ENCODE data around the gene TMIE. TPM values are rescaled to one million over a fixed set of nuclear protein-coding genes. Genes with fewer than 3 reads are reported as not detected.

Gene TMIE
- total RNA-seq, 2 donors from 2014 or later: not detected

GRCh38 chr3:46756642-46757041 lies 55.5 kb downstream of the TMIE start:
- ATAC-seq (no peak), DNase-seq (no peak)
- no peaks in the 10 kb centered on the region for H3K36me3 ChIP-seq (replicated peaks in 1 of 2; ENCODE audit: insufficient read depth in 1 of 2, low read depth in 2 of 2)
- no peak overlapping the region for H3K27ac ChIP-seq
- H3K4me3 ChIP-seq: no peak overlapping the region
- no peaks in the 10 kb centered on the region for H3K27me3 ChIP-seq
- H3K9me3 ChIP-seq: no peaks in the 10 kb centered on the region
- no peak for TF ChIP-seq POLR2A (IDR thresholded peaks at IDR 0.05)
- TF ChIP-seq CTCF (IDR thresholded peaks at IDR 0.05): no peak
- intact Hi-C loops (cut with DNase I): no loop called here
- H3K4me1 ChIP-seq: no peaks in the 10 kb centered on the region
- WGBS, 2 donors: 88 to 96% methylated on average over 7 to 23 of the region's 31 CpGs

- 89% methylated on average over 5 of the region's 5 CpGs for WGBS, 2 donors
- Histone ChIP-seq H3K4me3 (no peak overlapping the region), H3K27ac (no peak overlapping the region), H3K9me3 (peaks cover 0 to under 1% (median 0%) of the 10 kb centered on the region in 3 donors), H3K27me3 (no peaks in the 10 kb centered on the region), H3K36me3 (replicated peaks in 1 of 2; ENCODE audit: insufficient read depth in 1 of 2, low read depth in 2 of 2) (no peaks in the 10 kb centered on the region), H3K4me1 (no peaks in the 10 kb centered on the region)
- DNase-seq (no peak), ATAC-seq (no peak)
- intact Hi-C loops (cut with DNase I): no loop called here
- TF ChIP-seq POLR2A (IDR thresholded peaks at IDR 0.05) (no peak), CTCF (IDR thresholded peaks at IDR 0.05) (no peak)
These were observed 58.3 kb downstream of the TMIE start for GRCh38 chr3:46759239-46760167.

Small RNA genes within 50 kb of the gene (small RNA-seq; reads per million reads assigned to genes)
- not detected for gene PRSS45

Other genes with a start within 250 kb of the TMIE start
- 1 to 10 TPM; 8.8 to 8.9 TPM for gene LTF, start 236.5 kb upstream of the TMIE start, total RNA-seq
- not detected for gene RTP3, start 203.4 kb upstream of the TMIE start, total RNA-seq
- gene LRRC2, start 135.1 kb upstream of the TMIE start, total RNA-seq: 1 to 10 TPM; 1.8 to 2.3 TPM
- gene FAM240A, start 88.9 kb upstream of the TMIE start, total RNA-seq: not detected
- 10 to 100 TPM; 30.3 to 48.5 TPM for gene ALS2CL, start 7.7 kb upstream of the TMIE start, total RNA-seq
- gene PRSS50, start 16.5 kb downstream of the TMIE start, total RNA-seq: 1 to 10 TPM; 2.6 to 3.1 TPM
- 10 to 100 TPM in 1 of 2 donors, not detected in 1; 10.4 TPM for gene MYL3, start 162.1 kb downstream of the TMIE start, total RNA-seq
- 1 to 10 TPM; 1.8 to 8.2 TPM for gene PTH1R, start 176.3 kb downstream of the TMIE start, total RNA-seq